ENCODE measurements around the gene LIN28B.
"Not testable (repeated sequence)": the region's sequence is repeated elsewhere in the genome, so short reads cannot be mapped to it uniquely, and the experiment has no call there.

The LIN28B gene

GRCh38 chr6:105013459-105013858 lies 56.6 kb downstream of the LIN28B start:
- H3K4me3 Mint-ChIP-seq; H3K4me1 Mint-ChIP-seq (ENCODE audit: low read depth); DNase-seq (ENCODE audit: low spot score); H3K27ac Mint-ChIP-seq; H3K9me3 Mint-ChIP-seq; H3K27me3 Mint-ChIP-seq (ENCODE audit: low read depth); H3K36me3 Mint-ChIP-seq (ENCODE audit: low read depth): not testable (repeated sequence)

GRCh38 chr6:105014448-105014847 lies 57.5 kb downstream of the LIN28B start:
- no peaks in the 10 kb centered on the region for H3K9me3 Mint-ChIP-seq
- H3K36me3 Mint-ChIP-seq (ENCODE audit: low read depth), result no peaks in the 10 kb centered on the region
- H3K4me3 Mint-ChIP-seq, result no peak overlapping the region
- peaks cover 7% of the 10 kb centered on the region for H3K27me3 Mint-ChIP-seq (ENCODE audit: low read depth)
- no peaks in the 10 kb centered on the region for H3K4me1 Mint-ChIP-seq (ENCODE audit: low read depth)
- no peak for DNase-seq (ENCODE audit: low spot score)
- H3K27ac Mint-ChIP-seq, result no peak overlapping the region

DNA sequence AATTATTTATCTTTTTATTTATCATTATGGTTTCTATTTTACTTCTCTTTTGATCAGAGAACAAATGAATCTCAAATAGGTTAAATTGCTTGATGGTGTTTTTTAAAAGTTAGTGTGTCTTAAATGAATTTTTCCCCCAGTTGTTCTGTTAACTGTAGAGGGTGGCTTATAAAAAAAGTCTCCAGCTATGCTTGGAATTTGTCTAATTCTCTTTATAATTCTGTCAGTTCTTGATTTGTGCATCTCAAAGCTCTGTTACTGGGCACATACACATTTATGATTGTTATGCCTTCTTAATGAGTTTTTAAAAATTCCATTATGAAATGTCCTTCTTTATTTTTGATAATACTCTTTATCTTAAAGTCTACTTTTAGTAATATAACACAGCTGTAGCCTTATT lies 58.0 kb downstream of the LIN28B start:
- H3K27me3 Mint-ChIP-seq (ENCODE audit: low read depth), result peaks cover 5% of the 10 kb centered on the region
- no peak overlapping the region for H3K27ac Mint-ChIP-seq
- DNase-seq (ENCODE audit: low spot score), result no peak
- no peak overlapping the region for H3K4me3 Mint-ChIP-seq
- H3K36me3 Mint-ChIP-seq (ENCODE audit: low read depth), result no peaks in the 10 kb centered on the region
- no peaks in the 10 kb centered on the region for H3K4me1 Mint-ChIP-seq (ENCODE audit: low read depth)
- H3K9me3 Mint-ChIP-seq, result no peaks in the 10 kb centered on the region

DNA sequence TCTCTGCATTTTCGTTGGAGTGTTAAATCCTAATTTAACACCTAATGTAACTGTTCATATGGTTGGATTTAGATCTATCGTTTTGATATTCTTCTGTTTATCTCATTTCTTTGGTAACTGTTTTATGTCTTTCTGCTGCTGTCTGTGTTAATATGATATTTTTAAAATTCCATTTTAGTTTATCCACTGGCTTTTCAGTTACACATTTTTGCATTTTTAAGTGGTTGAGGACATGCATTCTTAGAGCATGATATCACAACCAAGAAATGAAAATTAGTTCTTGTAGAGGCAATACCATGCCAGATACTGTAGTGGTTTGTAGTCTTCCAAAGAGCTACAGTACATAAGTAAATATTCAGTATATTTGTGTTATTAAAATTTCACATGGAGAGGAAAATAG lies 58.6 kb downstream of the LIN28B start:
- Mint-ChIP-seq H3K4me1 (ENCODE audit: low read depth) (no peaks in the 10 kb centered on the region), H3K4me3 (no peak overlapping the region), H3K36me3 (ENCODE audit: low read depth) (no peaks in the 10 kb centered on the region), H3K27me3 (ENCODE audit: low read depth) (peaks cover 3% of the 10 kb centered on the region), H3K9me3 (no peaks in the 10 kb centered on the region), H3K27ac (no peak overlapping the region)
- DNase-seq (ENCODE audit: low spot score), result no peak

GRCh38 chr6:105019285-105019684 lies 62.4 kb downstream of the LIN28B start:
- DNase-seq (ENCODE audit: low spot score), result no peak
- no peaks in the 10 kb centered on the region for H3K36me3 Mint-ChIP-seq (ENCODE audit: low read depth)
- no peak overlapping the region for H3K4me3 Mint-ChIP-seq
- no peak overlapping the region for H3K27ac Mint-ChIP-seq
- H3K4me1 Mint-ChIP-seq (ENCODE audit: low read depth), result no peaks in the 10 kb centered on the region
- H3K9me3 Mint-ChIP-seq, result no peaks in the 10 kb centered on the region
- peaks cover 13% of the 10 kb centered on the region for H3K27me3 Mint-ChIP-seq (ENCODE audit: low read depth)

DNA sequence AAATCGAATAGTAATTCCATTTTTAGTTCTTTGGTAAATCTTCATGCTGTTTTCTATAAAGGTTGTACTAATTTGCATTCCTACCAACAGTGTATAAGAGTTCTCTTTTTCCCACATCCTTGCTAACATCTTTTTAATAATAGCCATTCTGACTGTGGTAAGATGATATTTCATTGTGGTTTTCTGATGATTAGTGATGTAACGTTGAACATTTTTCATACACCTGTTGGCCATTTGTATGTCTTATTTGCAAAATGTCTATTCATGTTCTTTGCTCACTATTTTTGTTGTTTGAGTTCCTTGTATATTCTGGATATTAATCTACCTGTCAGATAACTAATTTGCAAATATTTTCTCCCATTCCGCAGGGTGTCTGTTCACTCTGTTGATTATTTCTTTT lies 64.5 kb downstream of the LIN28B start:
- H3K4me1 Mint-ChIP-seq (ENCODE audit: low read depth), result no peaks in the 10 kb centered on the region
- no peak overlapping the region for H3K27ac Mint-ChIP-seq
- no peaks in the 10 kb centered on the region for H3K9me3 Mint-ChIP-seq
- no peak overlapping the region for H3K4me3 Mint-ChIP-seq
- no peak for DNase-seq (ENCODE audit: low spot score)
- no peaks in the 10 kb centered on the region for H3K36me3 Mint-ChIP-seq (ENCODE audit: low read depth)
- H3K27me3 Mint-ChIP-seq (ENCODE audit: low read depth), result peaks cover 13% of the 10 kb centered on the region

- no peaks in the 10 kb centered on the region for H3K9me3 Mint-ChIP-seq
- H3K36me3 Mint-ChIP-seq (ENCODE audit: low read depth), result no peaks in the 10 kb centered on the region
- H3K27ac Mint-ChIP-seq, result no peak overlapping the region
- H3K27me3 Mint-ChIP-seq (ENCODE audit: low read depth), result peaks cover 10% of the 10 kb centered on the region
- H3K4me1 Mint-ChIP-seq (ENCODE audit: low read depth), result no peaks in the 10 kb centered on the region
- DNase-seq (ENCODE audit: low spot score), result no peak
- H3K4me3 Mint-ChIP-seq, result no peak overlapping the region
These were observed 65.5 kb downstream of the LIN28B start for GRCh38 chr6:105022416-105022815.

DNA sequence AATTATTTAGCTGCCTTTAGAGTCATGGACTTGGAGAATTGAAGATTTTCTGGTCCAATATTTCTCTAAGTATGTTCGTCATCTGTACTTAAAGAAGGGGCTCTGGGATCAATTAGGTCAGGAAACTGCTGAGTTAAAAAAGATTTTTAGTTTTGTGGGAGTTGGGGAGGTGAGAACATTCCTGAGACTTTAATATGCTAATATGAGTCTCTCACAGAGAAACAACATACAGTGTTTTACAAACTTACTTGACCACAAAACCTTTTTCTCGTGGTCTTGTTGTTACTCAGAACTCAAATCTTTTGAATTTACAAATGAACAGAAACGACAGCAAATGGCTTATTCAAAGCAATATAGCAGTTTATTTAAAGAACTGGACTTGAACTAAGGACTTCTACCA lies 67.9 kb downstream of the LIN28B start:
- Mint-ChIP-seq H3K27me3 (ENCODE audit: low read depth) (peaks cover 10% of the 10 kb centered on the region), H3K4me3 (no peak overlapping the region)
- no peak for DNase-seq (ENCODE audit: low spot score)

GRCh38 chr6:105028898-105029297 lies 72.0 kb downstream of the LIN28B start:
- Mint-ChIP-seq H3K4me3 (no peak overlapping the region), H3K36me3 (ENCODE audit: low read depth) (no peaks in the 10 kb centered on the region), H3K27me3 (ENCODE audit: low read depth) (peaks cover 5% of the 10 kb centered on the region), H3K9me3 (no peaks in the 10 kb centered on the region), H3K4me1 (ENCODE audit: low read depth) (no peaks in the 10 kb centered on the region), H3K27ac (no peak overlapping the region)
- DNase-seq (ENCODE audit: low spot score), result no peak

More for the DNA sequence above, 67.9 kb downstream of the LIN28B start:
- no peaks in the 10 kb centered on the region for H3K4me1 Mint-ChIP-seq (ENCODE audit: low read depth)
- no peaks in the 10 kb centered on the region for H3K9me3 Mint-ChIP-seq
- no peaks in the 10 kb centered on the region for H3K36me3 Mint-ChIP-seq (ENCODE audit: low read depth)
- no peak overlapping the region for H3K27ac Mint-ChIP-seq

- Mint-ChIP-seq H3K9me3 (no peaks in the 10 kb centered on the region), H3K36me3 (ENCODE audit: low read depth) (no peaks in the 10 kb centered on the region), H3K4me1 (ENCODE audit: low read depth) (no peaks in the 10 kb centered on the region), H3K27ac (no peak overlapping the region), H3K4me3 (no peak overlapping the region), H3K27me3 (ENCODE audit: low read depth) (peaks cover 6% of the 10 kb centered on the region)
- no peak for DNase-seq (ENCODE audit: low spot score)
These were observed 72.7 kb downstream of the LIN28B start for GRCh38 chr6:105029581-105029980.

GRCh38 chr6:105034470-105034869 lies 77.6 kb downstream of the LIN28B start:
- DNase-seq (ENCODE audit: low spot score), result no peak
- H3K27me3 Mint-ChIP-seq (ENCODE audit: low read depth), result peaks cover 15% of the 10 kb centered on the region
- H3K36me3 Mint-ChIP-seq (ENCODE audit: low read depth), result no peaks in the 10 kb centered on the region
- H3K4me1 Mint-ChIP-seq (ENCODE audit: low read depth), result no peaks in the 10 kb centered on the region
- no peak overlapping the region for H3K4me3 Mint-ChIP-seq
- H3K9me3 Mint-ChIP-seq, result no peaks in the 10 kb centered on the region
- H3K27ac Mint-ChIP-seq, result no peak overlapping the region

- H3K36me3 Mint-ChIP-seq (ENCODE audit: low read depth), result no peaks in the 10 kb centered on the region
- H3K9me3 Mint-ChIP-seq, result no peaks in the 10 kb centered on the region
- no peak overlapping the region for H3K27ac Mint-ChIP-seq
- peaks cover 15% of the 10 kb centered on the region for H3K27me3 Mint-ChIP-seq (ENCODE audit: low read depth)
- no peaks in the 10 kb centered on the region for H3K4me1 Mint-ChIP-seq (ENCODE audit: low read depth)
- H3K4me3 Mint-ChIP-seq, result no peak overlapping the region
- no peak for DNase-seq (ENCODE audit: low spot score)
These were observed 78.4 kb downstream of the LIN28B start for GRCh38 chr6:105035299-105035698.

GRCh38 chr6:105036351-105036750 lies 79.4 kb downstream of the LIN28B start:
- Mint-ChIP-seq H3K4me3 (no peak overlapping the region), H3K36me3 (ENCODE audit: low read depth) (no peaks in the 10 kb centered on the region), H3K27ac (no peak overlapping the region), H3K9me3 (no peaks in the 10 kb centered on the region), H3K4me1 (ENCODE audit: low read depth) (no peaks in the 10 kb centered on the region), H3K27me3 (ENCODE audit: low read depth) (peaks cover 20% of the 10 kb centered on the region)
- no peak for DNase-seq (ENCODE audit: low spot score)

- Mint-ChIP-seq H3K4me1 (ENCODE audit: low read depth) (no peaks in the 10 kb centered on the region), H3K27me3 (ENCODE audit: low read depth) (peaks cover 26% of the 10 kb centered on the region), H3K4me3 (no peak overlapping the region), H3K36me3 (ENCODE audit: low read depth) (no peaks in the 10 kb centered on the region), H3K9me3 (no peaks in the 10 kb centered on the region), H3K27ac (no peak overlapping the region)
- no peak for DNase-seq (ENCODE audit: low spot score)
These were observed 81.4 kb downstream of the LIN28B start for GRCh38 chr6:105038259-105038658.

DNA sequence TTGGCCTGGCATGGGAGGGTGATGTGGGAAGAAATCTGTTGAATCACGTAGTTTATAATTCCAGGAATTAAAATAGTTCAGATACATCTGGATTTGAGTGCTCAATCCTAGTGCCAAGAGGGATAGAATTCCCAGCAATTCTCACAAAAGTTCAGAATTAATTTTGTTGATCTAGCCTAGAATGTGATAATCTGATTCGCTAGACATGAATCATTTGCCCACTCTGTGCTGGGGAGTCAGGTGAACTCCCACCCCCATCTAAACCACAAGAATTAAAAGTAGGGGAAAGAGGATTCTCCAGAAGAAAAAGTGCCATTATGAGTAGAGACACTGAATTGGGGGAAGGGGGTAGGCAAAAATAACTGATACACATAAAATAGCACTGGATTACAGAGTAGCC lies 85.0 kb downstream of the LIN28B start:
- Mint-ChIP-seq H3K4me3 (no peak overlapping the region), H3K9me3 (no peaks in the 10 kb centered on the region), H3K4me1 (ENCODE audit: low read depth) (no peaks in the 10 kb centered on the region), H3K36me3 (ENCODE audit: low read depth) (no peaks in the 10 kb centered on the region), H3K27me3 (ENCODE audit: low read depth) (peaks cover 19% of the 10 kb centered on the region), H3K27ac (no peak overlapping the region)
- no peak for DNase-seq (ENCODE audit: low spot score)
